Parathyroid adenoma (tissue), 2 donors: ENCODE data around the gene RIMKLA.

Experiments
- H2AFZ ChIP-seq: fragments of 300-600 bp; sonication (generic); one replicate; pipeline ENCODE4 v1.7.0; 2017; ENCODE audit warnings: antibody characterized with exemption, mild to moderate bottlenecking
- H3K27ac ChIP-seq: fragments of 300-600 bp; sonication (generic); one replicate; pipeline ENCODE4 v1.7.0; 2017
- H3K27me3 ChIP-seq: fragments of 300-600 bp; sonication (generic); one replicate; pipeline ENCODE4 v1.7.0; 2017; ENCODE audit warnings: low read length; ENCODE audit not compliant: control insufficient read depth, insufficient read depth
- H3K36me3 ChIP-seq: fragments of 300-600 bp; sonication (generic); one replicate; pipeline ENCODE4 v1.7.0; 2017; ENCODE audit warnings: low read length; ENCODE audit not compliant: control insufficient read depth, insufficient read depth
- H3K4me1 ChIP-seq: fragments of 300-600 bp; sonication (generic); one replicate; pipeline ENCODE4 v1.7.0; 2017; ENCODE audit warnings: control low read depth
- H3K4me2 ChIP-seq: fragments of 300-600 bp; sonication (generic); one replicate; pipeline ENCODE4 v1.7.0; 2017; ENCODE audit warnings: low read length
- H3K4me3 ChIP-seq: fragments of 300-600 bp; sonication (generic); one replicate; pipeline ENCODE4 v1.7.0; 2017; ENCODE audit warnings: low read depth, low read length
- H3K79me2 ChIP-seq: fragments of 300-600 bp; sonication (generic); one replicate; pipeline ENCODE4 v1.7.0; 2017; ENCODE audit warnings: control low read depth
- H3K9ac ChIP-seq: fragments of 300-600 bp; sonication (generic); one replicate; pipeline ENCODE4 v1.7.0; 2017; ENCODE audit warnings: mild to moderate bottlenecking
- H3K9me3 ChIP-seq: fragments of 300-600 bp; sonication (generic); one replicate; pipeline ENCODE4 v1.7.0; 2017; ENCODE audit warnings: low read length; ENCODE audit not compliant: control insufficient read depth
- CTCF ChIP-seq: fragments of 300-600 bp; sonication (generic); IDR thresholded peaks from one replicate; pipeline ENCODE4 v1.7.0; 2017; ENCODE audit warnings: antibody characterized with exemption, mild to moderate bottlenecking
- donor health status: primary hyperparathyroidism.

RIMKLA gene

DNA sequence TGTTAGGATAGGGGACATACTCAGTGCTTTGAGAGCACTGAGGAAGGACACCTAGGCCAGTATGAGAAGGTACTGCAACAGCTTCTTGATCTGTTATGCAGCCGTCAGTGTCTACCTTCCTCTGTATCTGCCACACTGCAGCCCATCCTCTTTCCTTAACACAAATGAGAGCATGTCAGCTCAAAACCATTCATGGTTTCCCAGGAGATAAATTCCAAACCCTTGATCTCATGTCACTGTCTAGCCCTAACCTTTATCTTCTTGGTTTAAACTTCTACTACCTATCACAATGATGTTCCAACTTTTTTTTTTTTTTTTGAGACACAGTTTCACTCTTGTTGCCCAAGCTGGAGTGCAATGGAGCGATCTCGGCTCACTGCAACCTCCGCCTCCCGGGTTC lies 73.8 kb downstream of the RIMKLA start:
- no peak overlapping the region for H3K9ac ChIP-seq
- no peak overlapping the region for H3K27ac ChIP-seq
- H3K79me2 ChIP-seq = peaks cover 5% of the 10 kb centered on the region
- no peak overlapping the region for H3K4me2 ChIP-seq
- no peaks in the 10 kb centered on the region for H3K9me3 ChIP-seq
- H3K4me3 ChIP-seq = no peak overlapping the region
- peaks cover 4% of the 10 kb centered on the region for H3K4me1 ChIP-seq
- no peaks in the 10 kb centered on the region for H3K36me3 ChIP-seq
- no peaks in the 10 kb centered on the region for H3K27me3 ChIP-seq
- no peak overlapping the region for H2AFZ ChIP-seq
- TF ChIP-seq CTCF = no peak

DNA sequence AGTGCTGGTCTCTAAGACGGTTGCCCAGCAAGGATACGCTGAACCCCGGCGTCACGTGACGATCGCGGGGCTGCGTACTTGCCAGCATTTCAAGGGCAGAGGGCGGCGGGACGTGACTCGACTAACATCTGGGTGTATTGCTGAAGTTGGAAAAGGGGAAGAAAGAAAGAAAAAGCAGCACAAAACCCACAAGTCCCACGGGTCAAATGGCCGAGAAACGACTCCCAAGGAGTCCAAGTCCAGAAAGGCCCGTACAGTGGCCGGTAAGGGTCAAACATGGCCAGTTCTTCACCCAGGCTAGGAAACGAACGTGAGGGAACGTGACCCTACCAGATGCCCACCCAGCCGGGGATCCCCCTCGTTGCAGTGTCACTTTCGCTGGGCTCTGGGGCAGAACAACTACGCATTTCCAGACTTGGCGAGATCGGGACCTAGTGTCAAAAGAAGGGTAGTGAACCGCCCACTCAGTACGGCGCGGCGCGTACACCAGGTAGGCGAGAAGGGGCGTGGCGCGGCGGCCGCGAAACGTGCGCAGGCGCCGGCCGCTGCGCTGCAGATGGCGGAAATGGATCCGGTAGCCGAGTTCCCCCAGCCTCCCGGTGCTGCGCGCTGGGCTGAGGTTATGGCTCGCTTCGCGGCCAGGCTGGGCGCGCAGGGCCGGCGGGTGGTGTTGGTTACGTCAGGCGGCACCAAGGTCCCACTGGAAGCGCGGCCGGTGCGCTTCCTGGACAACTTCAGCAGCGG lies 75.6 kb downstream of the RIMKLA start, which contains the start of the genes PPCS and ZMYND12:
PPCS (plus strand) TSS at position 534 of the 744 bp plus-strand sequence; CDS start at position 557, 23 bp downstream.
ZMYND12 (minus strand) TSS at position 13 of the 744 bp plus-strand sequence. CDS start 25 bp downstream, outside the sequence.
- Histone ChIP-seq H3K9ac (peak within 1 kb of the TSS; percentile 80), H2AFZ (peak within 1 kb of the TSS; percentile 95)

GRCh38 chr1:42456754-42457089 lies 76.1 kb downstream of the RIMKLA start:
- TF ChIP-seq CTCF = no peak
- Histone ChIP-seq H3K9ac (peak overlapping the region; percentile 80), H3K27me3 (no peaks in the 10 kb centered on the region), H3K27ac (peak overlapping the region; percentile 99), H3K4me2 (peak overlapping the region; percentile 91), H3K9me3 (no peaks in the 10 kb centered on the region), H3K79me2 (peaks cover 5% of the 10 kb centered on the region), H3K4me3 (peak overlapping the region; percentile 95), H2AFZ (peak overlapping the region; percentile 95), H3K36me3 (no peaks in the 10 kb centered on the region), H3K4me1 (peaks cover 4% of the 10 kb centered on the region)

More for the DNA sequence above, 75.6 kb downstream of the RIMKLA start, which contains the start of the genes PPCS and ZMYND12:
- H3K27ac ChIP-seq = peak within 1 kb of the TSS; percentile 99
- peaks cover 4% of the 10 kb centered on the region for H3K4me1 ChIP-seq
- H3K9me3 ChIP-seq = no peaks in the 10 kb centered on the region
- H3K36me3 ChIP-seq = no peaks in the 10 kb centered on the region
- peaks cover 5% of the 10 kb centered on the region for H3K79me2 ChIP-seq
- no peaks in the 10 kb centered on the region for H3K27me3 ChIP-seq
- peak within 1 kb of the TSS; percentile 95 for H3K4me3 ChIP-seq
- peak within 1 kb of the TSS; percentile 91 for H3K4me2 ChIP-seq
- TF ChIP-seq CTCF = no peak

DNA sequence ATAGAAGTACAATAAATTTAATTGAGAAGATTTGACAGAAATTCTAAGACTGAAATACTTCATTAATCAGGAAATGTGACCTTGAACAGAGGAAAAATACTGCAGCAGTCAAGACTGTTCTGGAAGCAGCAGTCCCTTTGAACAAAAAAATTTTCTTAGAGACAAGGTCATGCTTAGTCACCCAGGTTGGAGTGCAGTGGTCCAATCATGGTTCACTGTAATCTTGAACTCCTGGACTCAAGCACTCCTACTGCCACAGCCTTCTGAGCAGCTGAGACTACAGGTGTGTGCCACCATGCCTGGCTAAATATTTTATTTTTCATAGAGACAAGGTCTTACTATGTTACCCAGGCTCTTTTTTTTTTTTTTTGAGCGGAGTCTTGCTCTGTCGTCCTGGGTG lies 80.6 kb downstream of the RIMKLA start:
- Histone ChIP-seq H2AFZ (no peak overlapping the region), H3K79me2 (peaks cover 5% of the 10 kb centered on the region), H3K4me2 (no peak overlapping the region), H3K36me3 (no peaks in the 10 kb centered on the region), H3K9me3 (no peaks in the 10 kb centered on the region), H3K27me3 (no peaks in the 10 kb centered on the region), H3K27ac (no peak overlapping the region), H3K4me3 (no peak overlapping the region), H3K9ac (no peak overlapping the region), H3K4me1 (peaks cover 4% of the 10 kb centered on the region)
- no peak for TF ChIP-seq CTCF
